HG03432 (cell line): ENCODE measurements around the gene PHTF2.
"Not testable (repeated sequence)": the region's sequence is repeated elsewhere in the genome, so short reads cannot be mapped to it uniquely, and the experiment has no call there.

Experiments
- ATAC-seq: cut with Tn5 transposase; IDR thresholded peaks from one replicate; pipeline ENCODE4 v1.9.1; 2021; ENCODE audit warnings: mild to moderate bottlenecking, moderate library complexity; ENCODE audit not compliant: unreplicated experiment

PHTF2 gene

GRCh38 chr7:77798394-77799077 lies at the start of gene PHTF2, which contains the start of gene TMEM60:
PHTF2 (plus strand) TSS chr7:77798773.
TMEM60 (minus strand) TSS chr7:77798434; CDS start chr7:77794373, 4,061 bp downstream.
- ATAC-seq, result peak; percentile 91

DNA sequence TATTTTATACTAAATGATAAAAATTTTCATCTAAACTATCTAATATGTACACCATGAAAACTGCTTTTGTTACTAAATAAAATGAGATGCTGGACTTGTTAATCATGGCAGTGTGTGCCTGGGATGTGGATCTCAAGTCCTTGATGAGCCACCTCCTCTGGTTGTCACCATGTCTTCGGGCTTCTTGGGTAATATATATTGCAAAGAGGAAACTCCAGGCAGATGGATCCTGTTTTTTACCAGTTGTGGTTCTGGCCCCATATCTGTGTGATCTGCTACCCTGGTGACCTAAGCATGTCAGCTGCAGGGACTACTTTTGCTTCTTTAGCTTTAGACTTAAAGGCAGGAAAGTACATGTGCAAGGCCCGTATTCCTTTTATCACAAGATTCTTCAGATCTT lies 46.6 kb upstream of the PHTF2 start:
- no peak for ATAC-seq

GRCh38 chr7:77753173-77753572 lies 45.4 kb upstream of the PHTF2 start:
- ATAC-seq, result no peak

GRCh38 chr7:77757589-77757988 lies 41.0 kb upstream of the PHTF2 start:
- ATAC-seq, result peak; percentile 83

DNA sequence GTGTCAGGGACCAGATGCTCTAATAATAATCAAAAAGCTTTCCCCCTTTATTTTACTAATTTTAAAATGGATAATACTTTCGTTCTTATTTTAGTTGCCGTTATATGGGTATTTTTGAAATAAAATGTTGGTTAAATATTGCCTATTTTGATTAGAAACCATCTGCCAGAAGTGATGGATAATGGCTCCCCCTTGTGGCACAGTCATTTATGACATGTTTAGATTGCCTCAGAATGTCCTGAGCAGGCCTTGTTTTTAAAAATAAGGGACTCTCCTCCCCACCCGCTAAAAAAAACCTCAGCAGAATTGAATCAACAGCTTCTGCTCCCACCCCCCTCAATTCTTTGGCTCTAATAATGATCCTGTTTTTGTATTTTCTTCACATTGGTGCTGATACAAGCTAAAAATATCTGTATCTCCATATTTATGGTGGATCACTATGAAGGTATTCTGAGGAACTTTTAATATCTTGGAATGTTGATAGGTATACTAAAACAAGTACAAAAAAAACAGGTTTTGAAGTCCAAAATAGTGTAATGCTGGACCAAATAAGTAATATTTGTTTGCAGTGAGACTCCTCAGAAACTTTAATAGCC lies 39.2 kb upstream of the PHTF2 start:
- ATAC-seq, result peak; percentile 41

- no peak for ATAC-seq
Observed at GRCh38 chr7:77760809-77761453, 37.6 kb upstream of the PHTF2 start.

DNA sequence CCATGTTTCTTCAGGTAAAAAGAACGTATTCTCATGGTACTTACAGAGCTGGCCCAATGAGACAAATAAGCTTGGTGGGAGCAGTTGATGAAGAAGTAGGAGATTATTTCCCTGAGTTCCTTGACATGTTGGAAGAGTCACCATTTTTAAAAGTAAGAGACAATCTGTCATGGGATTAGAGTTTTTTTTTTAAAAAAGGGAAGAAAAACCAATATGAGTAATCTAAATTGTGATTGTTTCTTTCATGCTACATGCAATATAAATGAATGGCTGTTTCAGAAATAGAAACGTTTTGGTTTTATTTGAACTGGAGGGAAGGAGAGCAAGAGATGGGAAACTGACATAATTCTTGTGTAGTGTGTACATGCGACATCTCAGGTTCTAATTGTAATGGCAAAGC lies 33.1 kb upstream of the PHTF2 start:
- ATAC-seq, result no peak

- ATAC-seq, result no peak
Observed at GRCh38 chr7:77765906-77766800, 32.4 kb upstream of the PHTF2 start.

DNA sequence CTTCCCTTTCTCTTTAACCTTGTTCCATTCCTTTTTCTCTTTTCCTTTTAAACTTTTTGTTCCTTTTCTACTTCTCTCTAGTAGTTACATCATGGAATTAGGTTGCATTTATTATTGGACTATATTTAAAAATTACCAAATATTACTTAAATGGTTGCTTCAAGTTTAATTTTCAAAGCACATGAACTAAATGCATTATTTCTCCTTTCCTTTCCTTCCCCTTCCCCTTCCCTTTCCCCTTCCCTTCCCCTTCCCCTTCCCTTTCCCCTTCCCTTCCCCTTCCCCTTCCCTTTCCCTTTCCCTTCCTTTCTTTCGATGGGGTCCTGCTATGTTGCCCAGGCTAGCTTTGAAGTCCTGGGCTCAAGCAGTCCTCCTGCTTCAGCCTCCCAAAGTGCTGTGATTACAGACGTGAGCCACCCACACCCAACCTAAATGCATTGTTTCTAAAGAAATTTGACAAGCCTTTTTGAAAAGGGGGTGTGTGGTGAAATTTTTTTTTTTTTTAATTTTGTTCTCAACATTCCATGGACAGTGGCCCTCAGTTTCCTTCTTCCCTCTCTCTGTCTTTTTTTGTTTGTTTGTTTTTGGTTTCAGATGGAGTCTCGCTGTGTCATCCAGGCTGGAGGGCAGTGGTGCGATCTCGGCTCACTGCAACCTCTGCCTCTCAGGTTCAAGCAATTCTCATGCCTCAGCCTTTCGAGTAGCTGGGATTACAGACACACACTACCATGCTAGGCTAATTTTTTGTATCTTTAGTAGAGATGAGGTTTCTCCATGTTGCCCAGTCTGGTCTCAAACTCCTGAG lies 31.6 kb upstream of the PHTF2 start:
- no peak for ATAC-seq

GRCh38 chr7:77770316-77770715 lies 28.3 kb upstream of the PHTF2 start:
- ATAC-seq, result no peak

DNA sequence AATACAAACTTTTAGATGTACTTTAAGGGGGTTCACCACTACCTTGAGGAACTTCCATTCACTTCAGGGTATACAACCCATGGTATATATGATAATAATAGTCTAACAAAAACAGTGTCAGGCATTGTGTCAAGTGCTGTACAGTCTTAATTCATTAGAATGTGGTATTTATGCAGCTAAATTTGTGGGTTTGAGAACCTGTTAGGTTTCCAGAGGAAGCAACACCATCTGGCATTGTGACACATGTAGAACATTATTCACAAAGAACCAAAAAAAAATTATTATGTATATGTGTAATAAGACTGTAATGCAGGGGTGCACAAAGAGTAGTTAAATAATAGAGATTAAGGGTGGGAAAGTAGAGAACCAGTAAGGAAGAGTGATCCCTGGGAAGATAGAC lies 26.7 kb upstream of the PHTF2 start:
- no peak for ATAC-seq

GRCh38 chr7:77778535-77778934 lies 20.0 kb upstream of the PHTF2 start:
- no peak for ATAC-seq

- ATAC-seq, result no peak
Observed at GRCh38 chr7:77782383-77782782, 16.2 kb upstream of the PHTF2 start.

DNA sequence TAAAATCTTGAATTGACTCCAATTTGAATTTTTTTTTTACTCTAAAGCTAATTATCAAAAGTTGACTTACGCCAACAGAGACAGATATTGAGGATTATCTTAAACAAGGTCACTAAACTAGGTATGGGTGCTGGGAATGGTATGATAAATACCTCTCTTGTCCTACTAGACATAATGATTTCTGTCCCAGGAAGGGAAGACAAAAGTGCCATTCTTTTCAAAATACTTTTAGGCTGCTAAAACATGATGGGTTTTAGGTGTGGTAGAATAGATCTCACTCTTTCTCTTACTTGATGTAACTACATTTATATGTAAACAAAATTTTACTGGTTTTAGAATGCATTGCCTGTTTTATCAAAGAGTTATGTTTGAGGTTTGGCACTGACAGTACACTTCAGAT lies 15.5 kb upstream of the PHTF2 start:
- no peak for ATAC-seq

DNA sequence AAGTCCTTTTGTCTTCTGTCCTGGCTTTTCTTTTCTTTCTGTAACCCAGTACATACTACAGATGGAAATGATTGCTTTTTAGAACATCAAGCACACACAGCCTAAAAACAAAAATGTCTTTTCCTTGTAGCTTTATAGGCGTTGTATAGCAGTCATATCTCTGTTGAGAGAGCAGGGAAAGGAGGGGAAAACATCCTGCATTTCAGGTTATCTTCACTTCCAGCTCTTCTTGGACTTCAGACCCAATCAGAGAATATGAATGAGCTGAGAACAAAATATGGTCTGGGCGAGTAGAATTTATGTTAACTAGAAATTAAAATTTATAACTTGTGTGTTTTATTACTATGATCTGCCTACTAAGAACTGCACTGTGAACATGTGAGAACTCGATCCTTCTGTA lies 15.0 kb upstream of the PHTF2 start:
- ATAC-seq, result no peak

DNA sequence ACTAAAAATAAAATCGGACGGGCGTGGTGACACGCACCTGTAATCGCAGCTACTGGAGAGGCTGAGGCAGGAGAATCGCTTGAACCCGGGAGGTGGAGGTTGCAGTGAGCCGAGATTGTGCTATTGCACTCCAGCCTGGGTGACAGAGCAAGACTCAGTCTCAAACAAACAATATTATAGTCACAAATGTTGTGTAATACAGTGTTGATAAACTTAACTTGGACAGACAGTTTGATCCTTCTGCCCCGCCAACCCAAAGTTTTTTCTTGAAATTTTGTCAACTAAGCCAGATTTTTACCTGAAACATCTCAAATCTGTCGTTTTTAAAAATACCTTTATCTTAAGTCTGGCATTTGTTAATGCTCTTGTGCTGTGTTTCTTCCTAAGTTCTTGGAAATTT lies 14.1 kb upstream of the PHTF2 start:
- not testable (repeated sequence) for ATAC-seq

DNA sequence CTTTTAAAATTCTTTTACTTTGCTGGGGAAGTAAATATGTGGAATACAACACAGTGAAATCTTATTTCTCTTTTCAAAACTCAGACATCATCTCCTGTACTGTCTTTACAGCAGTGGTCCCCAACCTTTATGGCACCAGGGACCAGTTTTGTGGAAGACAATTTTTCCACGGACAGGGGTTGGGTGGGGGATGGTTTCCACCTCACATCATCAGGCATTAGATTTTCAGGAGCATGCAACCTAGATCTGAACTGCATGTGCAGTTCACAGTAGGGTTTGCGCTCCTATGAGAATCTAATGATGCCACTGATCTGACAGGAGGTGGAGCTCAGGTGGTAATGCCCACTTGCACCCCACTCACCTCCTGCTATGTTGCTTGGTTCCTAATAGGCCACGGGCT lies 12.6 kb upstream of the PHTF2 start:
- no peak for ATAC-seq

- ATAC-seq, result no peak
Observed at GRCh38 chr7:77786741-77787140, 11.8 kb upstream of the PHTF2 start.

DNA sequence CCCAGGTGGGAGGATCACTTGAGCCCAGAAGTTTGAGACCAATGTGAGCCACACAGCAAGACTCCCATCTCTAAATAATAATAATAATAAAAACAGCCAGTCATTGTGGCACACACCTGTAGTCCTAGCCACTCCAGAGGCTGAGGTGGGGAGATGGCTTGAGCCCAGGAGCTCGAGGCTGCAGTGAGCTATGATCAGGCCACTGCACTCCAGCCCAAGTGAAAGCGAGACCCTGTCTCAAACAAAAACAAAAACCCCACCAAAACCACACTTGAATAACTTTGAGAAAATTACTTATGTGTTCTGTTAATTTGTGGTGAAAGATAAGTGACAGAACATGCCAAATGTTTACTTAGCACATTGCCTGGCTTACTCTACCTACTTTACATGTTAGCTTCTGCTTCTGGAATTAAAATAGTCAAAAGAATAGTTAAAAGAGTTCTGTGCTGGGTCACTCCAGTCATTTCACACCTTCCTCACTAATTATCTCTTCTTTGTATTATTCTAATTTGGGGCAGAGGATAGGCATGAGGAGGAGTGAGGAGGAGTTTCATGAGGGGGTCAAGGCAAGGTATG lies 10.2 kb upstream of the PHTF2 start:
- no peak for ATAC-seq

- ATAC-seq, result no peak
Observed at GRCh38 chr7:77791336-77791735, 7.2 kb upstream of the PHTF2 start.
